Heart left ventricle (tissue), 16 donors: ENCODE measurements around the gene KPNB1. TPM values are rescaled to one million over a fixed set of nuclear protein-coding genes. Genes with fewer than 3 reads are reported as not detected.
A peak's percentile ranks its signal among the peaks of the same experiment; 100 is the strongest.

Source experiments
- ATAC-seq, 4 donors: fragments of 200-7000 bp; cut with Tn5 transposase; one replicate each; pipeline ENCODE4 v1.9.1; 2020 to 2022; ENCODE audit warnings: moderate library complexity in 4 of 4, mild to moderate bottlenecking in 3 of 4, moderate number of reproducible peaks in 1 of 4
- DNase-seq, 5 donors: peaks; one replicate each; pipeline ENCODE4 v3.0.0-alpha.2; 2020
- H3K27ac ChIP-seq, 12 donors: fragments of 200-600 bp; sonication (generic) in 4 of 12; one replicate each; pipeline versions ENCODE4 v1.5.0 to v1.8.0; 2016 to 2022; ENCODE audit warnings: mild to moderate bottlenecking in 2 of 12
- H3K27me3 ChIP-seq, 9 donors: fragments of 200-600 bp; sonication (generic) in 2 of 9; one replicate each; pipeline versions ENCODE4 v1.5.1 to v1.8.0; 2016 to 2022; ENCODE audit warnings: mild to moderate bottlenecking in 3 of 9
- H3K36me3 ChIP-seq, 9 donors: fragments of 200-600 bp; sonication (generic) in 2 of 9; one replicate each; pipeline versions ENCODE4 v1.5.0 to v1.8.0; 2018 to 2022; ENCODE audit warnings: mild to moderate bottlenecking in 2 of 9
- H3K4me1 ChIP-seq, 12 donors: fragments of 200-600 bp; sonication (generic) in 4 of 12; one replicate each; pipeline versions ENCODE4 v1.5.0 to v1.8.0; 2016 to 2022; ENCODE audit warnings: mild to moderate bottlenecking in 3 of 12
- H3K4me3 ChIP-seq, 12 donors: fragments of 200-600 bp; sonication (generic) in 4 of 12; one replicate each; pipeline versions ENCODE4 v1.5.0 to v1.8.0; 2017 to 2022; ENCODE audit warnings: mild to moderate bottlenecking in 9 of 12, moderate library complexity in 4 of 12
- H3K9me3 ChIP-seq, 12 donors: fragments of 200-600 bp; sonication (generic) in 4 of 12; one replicate each; pipeline versions ENCODE4 v1.5.0 to v1.8.0; 2016 to 2022; ENCODE audit warnings: mild to moderate bottlenecking in 1 of 12
- CTCF ChIP-seq, 12 donors: fragments of 200-600 bp; sonication (generic) in 4 of 12; IDR thresholded peaks; one replicate each; pipeline versions ENCODE4 v1.5.0 to v1.8.0; 2018 to 2022; ENCODE audit warnings: antibody characterized with exemption in 12 of 12, mild to moderate bottlenecking in 5 of 12
- POLR2A ChIP-seq, 2 donors: fragments of 450-650 bp; IDR thresholded peaks; one replicate each; pipeline ENCODE4 v1.6.1; 2017; ENCODE audit warnings: antibody characterized with exemption in 2 of 2, mild to moderate bottlenecking in 2 of 2, moderate library complexity in 2 of 2
- WGBS, 4 donors: extraction: QIAGEN DNeasy Blood & Tissue Kit in 2 of 4; methylation state at CpG; one replicate each; pipeline versions ENCODE4 v1.1.5 to v1.1.7; 2013 to 2018; 5-methylcytosine and 5-hydroxymethylcytosine counted together
- intact Hi-C, 10 donors: fragments of 100-400 bp; cut with DNase I; formaldehyde crosslinking; loops; one replicate each; pipeline versions ENCODE4 v1.11.1 to v1.14.2; 2022
- polyA plus RNA-seq, 2 donors: library from polyadenylated mRNA; stranded (reverse); fragments of 200-250 nt; gene quantifications; one replicate each; pipeline ENCODE4 v1.2.3, GENCODE V29; 2013
- total RNA-seq, 9 donors: library from RNA; depleted of rRNA in 2 of 9; stranded (reverse); fragments of >200 nt in 2 of 9; fragmentation: NEBNext Ultra II Directional in 3 of 9; extraction: Animal tissue kit (Norgen Biotek cat#: 25700) in 3 of 9; gene quantifications; one replicate each; pipeline versions ENCODE4 v1.1.0 to v1.2.4, GENCODE V29; 2016 to 2023
- donor health status: ischemic (EF 13 %, LVEDD 7.1; RV severe dilation, severe dysfunction).
- donor health status: healthy with polysubstance abuse.
- donor health status: DM: no; HTN: yes; CAD: no.
- donor health status: DM: no; HTN: no; CAD: no.
- donor health status: ischemic (EF 25% LVEDD 6.9; RV normal size, moderate dysfunction).
- donor health status: ischemic (EF 25% LVEDD 5.7; RV mildly dilated, moderate dysfunction).
- donor health status: healthy.
- donor health status: DM: yes; HTN: yes; CAD: no.
- donor health status: ischemic (EF 35%, LVEDD 5.7; RV mildly dilated, moderate dysfunction).
- donor health status: nonischemic (EF 11% LVEDD 7.7; RV severe dilation, severe dysfunction).
- donor health status: DM: yes; HTN: yes; CAD: no.
- donor health status: PGD.
- donor health status: ischemic (EF 29% LVEDD 5.4; RV normal size, mild dysfunction).
- donor health status: nonischemic (EF 23%, LVEDD 6.1; RV moderate dilation, normal function).

The KPNB1 gene
- total and polyA plus RNA-seq, 11 donors: 30.7 to 236 (median 174) TPM

GRCh38 chr17:47703191-47703591, 53.5 kb downstream of the KPNB1 start:
- H3K36me3 ChIP-seq: peaks cover 0 to 41% (median 15%) of the 10 kb centered on the region in 9 donors
- no peaks in the 10 kb centered on the region for H3K27me3 ChIP-seq
- intact Hi-C loops: loop anchor here in 2 of 10 donors (10.0 kb wide), 2 partner anchors 82 to 92 kb away; no protein-coding TSS in a partner anchor
- H3K4me1 ChIP-seq: peaks cover 0 to 74% (median 22%) of the 10 kb centered on the region in 12 donors
- ATAC-seq (no peak), DNase-seq (peak in 1 of 5 donors; percentile 61)
- no peaks in the 10 kb centered on the region for H3K9me3 ChIP-seq
- TF ChIP-seq POLR2A (IDR thresholded peaks at IDR 0.05): no peak
- no peak for TF ChIP-seq CTCF (IDR thresholded peaks at IDR 0.05)
- 64 to 80% (median 74%) methylated on average over 15 of the region's 15 CpGs for WGBS, 4 donors
- peak overlapping the region in 1 of 12 donors; percentile 21 for H3K4me3 ChIP-seq
- peak overlapping the region in 1 of 12 donors; percentile 55 for H3K27ac ChIP-seq

GRCh38 chr17:47703671-47704070, 54.0 kb downstream of the KPNB1 start:
- H3K4me3 ChIP-seq: peak overlapping the region in 1 of 12 donors; percentile 21
- DNase-seq: peak in 1 of 5 donors; percentile 34
- no peak for TF ChIP-seq CTCF (IDR thresholded peaks at IDR 0.05)
- no peak for TF ChIP-seq POLR2A (IDR thresholded peaks at IDR 0.05)
- no peaks in the 10 kb centered on the region for H3K27me3 ChIP-seq
- intact Hi-C loops: loop anchor here in 2 of 10 donors (10.0 kb wide), 2 partner anchors 81 to 91 kb away; no protein-coding TSS in a partner anchor
- no peak for ATAC-seq
- WGBS, 4 donors: 92 to 96% (median 93%) methylated on average over 4 to 5 of the region's 5 CpGs
- peaks cover 0 to 75% (median 22%) of the 10 kb centered on the region in 12 donors for H3K4me1 ChIP-seq
- H3K9me3 ChIP-seq: no peaks in the 10 kb centered on the region
- H3K36me3 ChIP-seq: peaks cover 0 to 37% (median 15%) of the 10 kb centered on the region in 9 donors
- H3K27ac ChIP-seq: peak overlapping the region in 1 of 12 donors; percentile 55

GRCh38 chr17:47704116-47704515, 54.4 kb downstream of the KPNB1 start:
- DNase-seq: peak in 1 of 5 donors; percentile 69
- Histone ChIP-seq H3K27ac (peak overlapping the region in 1 of 12 donors; percentile 55), H3K4me3 (no peak overlapping the region), H3K27me3 (no peaks in the 10 kb centered on the region), H3K4me1 (peaks cover 0 to 71% (median 22%) of the 10 kb centered on the region in 12 donors), H3K36me3 (peaks cover 0 to 33% (median 15%) of the 10 kb centered on the region in 9 donors), H3K9me3 (no peaks in the 10 kb centered on the region)
- intact Hi-C loops: loop anchor here in 2 of 10 donors (10.0 kb wide), 2 partner anchors 81 to 91 kb away; no protein-coding TSS in a partner anchor
- TF ChIP-seq CTCF (IDR thresholded peaks at IDR 0.05) (no peak), POLR2A (IDR thresholded peaks at IDR 0.05) (no peak)
- no peak for ATAC-seq
- WGBS, 4 donors: 45 to 69% (median 66%) methylated on average over 14 of the region's 14 CpGs; no CpG with 5 or more reads in 1 of the 4 donors

GRCh38 chr17:47704736-47705135, 55.0 kb downstream of the KPNB1 start:
- WGBS, 4 donors: 47 to 66% (median 59%) methylated on average over 6 of the region's 6 CpGs
- H3K4me1 ChIP-seq: peaks cover 0 to 68% (median 23%) of the 10 kb centered on the region in 12 donors
- ATAC-seq: no peak
- peaks cover 0 to 32% (median 12%) of the 10 kb centered on the region in 9 donors for H3K36me3 ChIP-seq
- no peaks in the 10 kb centered on the region for H3K27me3 ChIP-seq
- no peaks in the 10 kb centered on the region for H3K9me3 ChIP-seq
- no peak overlapping the region for H3K4me3 ChIP-seq
- no peak for TF ChIP-seq CTCF (IDR thresholded peaks at IDR 0.05)
- peak overlapping the region in 1 of 12 donors; percentile 55 for H3K27ac ChIP-seq
- peak in 1 of 5 donors; percentile 35 for DNase-seq
- intact Hi-C loops: loop anchor here in 2 of 10 donors (10.0 kb wide), 2 partner anchors 80 to 90 kb away; no protein-coding TSS in a partner anchor
